ENCODE results near the gene KCTD5. TPM values are rescaled to one million over a fixed set of nuclear protein-coding genes. Genes with fewer than 3 reads are reported as not detected.
"Not testable (repeated sequence)": the region's sequence is repeated elsewhere in the genome, so short reads cannot be mapped to it uniquely, and the experiment has no call there.

Gene KCTD5
- polyA plus RNA-seq, 4 donors: 23.4 to 26.4 (median 24.9) TPM

DNA sequence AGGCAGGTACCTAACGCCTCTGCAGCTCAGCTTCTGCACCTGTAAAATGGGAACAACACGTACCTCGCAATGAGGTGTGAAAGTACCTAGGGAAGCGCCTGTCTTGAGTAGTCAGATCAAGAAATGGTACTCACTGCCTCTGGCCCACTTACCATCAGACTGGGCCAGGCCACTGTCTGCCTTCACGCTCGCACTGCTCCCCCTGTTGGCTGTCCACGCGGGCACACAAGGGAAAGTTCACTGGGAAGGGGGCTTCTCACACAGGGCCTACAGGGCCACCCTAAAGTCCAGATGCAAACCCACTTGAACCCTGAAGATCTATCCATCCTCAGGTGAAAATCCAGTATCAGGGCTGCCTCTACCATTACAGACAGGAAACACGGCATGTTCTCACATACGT lies 11.1 kb upstream of the KCTD5 start:
- not testable (repeated sequence) for DNase-seq (ENCODE audit: low read depth in 4 of 4, low spot score in 3 of 4)

DNA sequence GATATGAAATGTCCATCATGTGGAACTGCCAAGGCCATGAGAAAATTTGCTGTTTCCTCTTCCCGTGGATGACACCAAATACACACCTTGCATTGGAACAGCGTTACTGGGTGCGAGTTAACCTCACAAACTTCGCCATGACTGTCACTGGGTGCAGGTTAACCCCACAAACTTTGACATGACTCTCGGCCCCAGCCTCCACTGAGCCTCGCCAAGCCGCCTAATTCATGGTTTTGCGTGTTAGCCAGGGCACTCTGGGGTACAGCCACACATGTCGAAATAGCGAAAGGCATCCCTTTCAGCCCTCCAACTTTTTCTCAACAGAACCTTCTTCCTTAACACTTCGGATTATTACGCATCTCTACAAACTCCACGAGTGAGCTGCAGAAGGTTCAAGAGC lies 10.6 kb upstream of the KCTD5 start:
- no peak for DNase-seq (ENCODE audit: low read depth in 4 of 4, low spot score in 3 of 4)

DNA sequence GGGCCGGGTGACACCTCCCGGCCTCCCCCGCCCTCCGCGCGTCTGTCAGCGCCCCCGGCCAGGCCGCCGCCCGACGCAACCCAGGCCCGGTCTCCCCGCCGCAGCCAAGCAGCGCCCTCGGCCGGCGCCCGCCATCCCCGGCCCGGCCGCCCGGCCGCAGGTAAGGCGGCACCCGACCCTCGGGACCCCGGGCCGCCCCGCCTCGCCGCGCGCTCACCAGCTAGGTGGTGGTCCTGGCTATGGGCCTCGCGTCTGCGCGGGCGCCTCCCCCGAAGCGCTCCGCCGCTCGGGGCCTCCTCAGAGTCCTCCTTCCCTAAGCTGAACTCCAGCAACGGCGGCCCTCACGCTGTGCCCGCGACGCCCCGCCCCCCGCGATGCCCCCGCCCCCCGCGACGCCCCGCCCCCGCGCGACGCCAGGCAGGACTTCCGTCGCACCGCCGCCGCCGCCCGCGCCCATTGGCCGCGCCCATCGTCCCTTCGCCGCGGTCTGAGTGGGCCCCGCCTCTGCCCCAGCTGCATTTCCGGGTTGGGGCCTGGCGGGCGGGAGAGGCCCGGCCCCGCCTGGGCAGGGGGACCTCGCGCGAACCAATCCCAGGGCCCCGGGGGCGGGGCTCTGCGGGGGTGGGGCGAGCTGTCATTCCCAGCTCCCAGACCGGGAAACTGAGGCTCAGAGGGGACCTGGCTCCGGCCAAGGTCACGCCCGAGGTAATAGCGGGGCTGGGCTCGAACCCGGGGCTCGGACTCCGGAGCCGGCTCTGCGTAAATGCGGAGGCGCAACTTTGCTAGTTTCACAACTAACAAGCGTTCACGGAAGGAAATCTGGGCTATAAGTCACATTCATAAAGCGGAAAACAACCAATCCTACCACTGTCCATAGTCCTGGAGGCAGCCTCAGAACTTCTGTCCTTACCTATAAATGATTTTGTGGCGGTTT lies 9.0 kb upstream of the KCTD5 start:
- peak; percentile 67 to 87 (median 83) for DNase-seq (ENCODE audit: low read depth in 4 of 4, low spot score in 3 of 4)

DNA sequence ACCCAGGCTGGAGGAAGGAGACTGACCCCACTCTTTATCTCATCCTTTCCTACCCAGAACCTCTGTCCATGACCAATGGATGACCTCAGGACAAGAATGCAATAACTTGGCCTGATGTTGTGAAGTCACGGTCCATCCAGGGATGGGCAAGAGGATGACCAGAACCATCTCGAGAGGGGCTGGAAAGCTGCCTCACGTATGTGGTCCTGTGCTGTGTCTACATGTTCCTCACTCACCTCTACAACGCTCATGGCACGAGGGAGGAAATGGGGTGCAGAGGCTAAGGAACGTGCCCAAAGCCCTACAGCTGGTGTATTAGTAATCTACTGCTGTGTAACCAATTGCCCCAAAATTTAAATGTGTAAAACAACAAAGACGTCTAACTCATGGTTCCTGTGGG lies 7.3 kb upstream of the KCTD5 start:
- DNase-seq (ENCODE audit: low read depth in 4 of 4, low spot score in 3 of 4): no peak

DNA sequence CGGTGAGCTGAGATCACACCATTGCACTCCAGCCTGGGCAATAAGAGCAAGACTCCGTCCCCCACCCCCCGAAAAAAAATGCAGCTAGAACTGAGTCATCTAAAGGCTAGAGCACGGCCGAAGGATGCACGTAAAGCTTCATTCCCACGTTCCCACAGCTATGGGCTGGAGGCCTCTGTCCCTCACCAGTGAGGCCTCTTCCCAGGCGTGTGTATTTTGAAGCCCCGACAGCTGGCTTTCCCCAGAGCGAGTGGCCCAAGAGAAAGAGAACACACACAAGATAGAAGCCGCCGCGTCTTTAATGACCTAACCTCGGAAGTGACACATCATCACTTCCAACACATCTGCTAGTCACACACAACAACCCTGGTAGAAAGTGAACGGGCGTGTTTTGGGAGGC lies 6.6 kb upstream of the KCTD5 start:
- no peak for DNase-seq (ENCODE audit: low read depth in 4 of 4, low spot score in 3 of 4)

DNA sequence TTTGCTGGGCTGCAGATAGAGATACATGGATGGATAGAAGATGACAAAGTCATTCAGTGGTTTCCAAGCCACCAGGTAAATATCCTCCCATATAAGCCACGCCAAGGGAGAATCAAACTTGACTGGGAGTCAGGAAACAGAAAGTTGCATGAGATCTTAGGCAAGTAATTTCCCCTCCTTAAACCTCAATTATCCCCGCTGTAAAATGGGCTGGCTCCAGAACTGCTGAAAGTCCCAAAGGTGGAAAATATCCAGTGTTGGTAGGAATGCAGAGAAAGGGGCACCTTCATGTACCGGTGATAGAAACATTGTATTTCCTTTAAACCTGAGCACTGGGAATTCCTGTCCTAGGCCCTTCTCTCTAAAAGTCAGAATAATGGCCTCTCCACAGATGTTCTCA lies 5.4 kb upstream of the KCTD5 start:
- not testable (repeated sequence) for DNase-seq (ENCODE audit: low read depth in 4 of 4, low spot score in 3 of 4)

DNA sequence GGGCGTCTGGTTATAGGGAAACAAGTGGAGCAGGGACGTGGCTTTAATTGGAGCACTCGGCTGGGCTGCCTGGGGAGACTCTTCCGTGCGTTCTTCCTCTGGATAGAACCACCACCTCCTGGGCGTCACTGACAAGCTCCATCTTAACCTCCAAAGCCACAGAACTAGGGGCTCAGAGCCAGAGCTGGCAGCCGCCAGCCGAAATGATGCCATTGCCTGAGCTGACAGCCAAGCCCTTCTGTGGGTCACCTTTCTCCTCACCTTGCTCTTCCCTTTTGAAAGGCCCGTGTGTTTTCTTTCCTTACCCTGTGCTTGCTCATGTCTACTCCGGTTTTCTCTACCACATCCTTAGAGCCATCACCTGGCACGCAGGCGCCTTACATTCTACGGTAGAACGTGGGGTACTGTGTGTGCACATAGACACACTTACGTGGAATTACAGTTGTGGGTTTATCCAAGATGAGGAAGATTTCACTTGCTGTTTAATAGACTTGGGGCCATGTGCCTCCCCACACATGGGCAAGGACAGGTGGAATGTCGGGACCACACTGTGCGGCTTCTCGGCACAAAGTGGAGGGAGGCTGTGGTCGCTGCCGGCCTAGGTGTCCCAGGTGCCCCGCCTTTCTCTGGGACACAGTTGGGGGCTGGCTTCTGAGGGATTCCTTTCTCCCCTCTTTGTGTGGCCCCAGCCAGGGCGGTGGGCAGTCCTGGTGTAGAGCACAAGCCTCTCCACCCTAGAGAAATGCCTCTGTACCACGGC lies 3.9 kb upstream of the KCTD5 start:
- not testable (repeated sequence) for DNase-seq (ENCODE audit: low read depth in 4 of 4, low spot score in 3 of 4)

DNA sequence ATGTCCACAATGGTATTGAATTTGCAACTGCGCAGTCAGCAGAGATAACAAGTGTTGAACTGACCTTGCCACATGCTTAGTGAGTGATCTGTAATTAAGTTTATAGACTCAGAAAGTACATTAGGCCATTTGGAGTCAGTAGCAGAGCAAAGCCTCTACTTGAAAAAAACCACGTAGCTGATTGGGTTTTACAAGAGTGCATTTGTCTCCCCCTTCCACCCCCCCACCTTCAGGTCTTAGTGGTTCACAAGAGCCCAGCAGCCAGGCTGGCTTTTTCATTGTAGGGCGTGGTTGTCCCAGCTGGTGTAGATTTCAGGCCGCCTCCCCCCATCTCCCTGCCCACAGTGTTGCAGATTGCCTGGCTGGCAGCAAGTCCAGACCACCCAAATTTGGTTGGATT lies 2.4 kb upstream of the KCTD5 start:
- not testable (repeated sequence) for DNase-seq (ENCODE audit: low read depth in 4 of 4, low spot score in 3 of 4)

DNA sequence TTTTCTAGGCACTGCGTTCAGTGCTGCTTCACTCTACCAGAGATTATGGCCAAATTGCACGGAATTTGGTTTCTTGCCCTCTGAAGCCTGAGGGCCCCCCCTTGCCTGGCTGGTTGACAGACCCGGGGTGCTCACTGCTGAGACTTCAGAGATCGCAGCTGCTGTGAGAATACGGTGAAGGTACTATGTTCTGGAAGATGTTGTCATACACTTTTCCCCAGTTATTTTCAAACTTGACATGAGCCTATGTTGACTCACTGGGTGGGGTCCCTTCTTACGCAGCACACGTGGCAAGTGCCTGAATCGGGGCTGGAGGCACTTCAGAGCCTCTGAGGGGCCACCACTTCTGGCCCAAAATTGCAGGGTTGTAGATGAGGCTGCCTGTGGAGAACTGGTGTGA lies 2.0 kb upstream of the KCTD5 start:
- not testable (repeated sequence) for DNase-seq (ENCODE audit: low read depth in 4 of 4, low spot score in 3 of 4)

DNA sequence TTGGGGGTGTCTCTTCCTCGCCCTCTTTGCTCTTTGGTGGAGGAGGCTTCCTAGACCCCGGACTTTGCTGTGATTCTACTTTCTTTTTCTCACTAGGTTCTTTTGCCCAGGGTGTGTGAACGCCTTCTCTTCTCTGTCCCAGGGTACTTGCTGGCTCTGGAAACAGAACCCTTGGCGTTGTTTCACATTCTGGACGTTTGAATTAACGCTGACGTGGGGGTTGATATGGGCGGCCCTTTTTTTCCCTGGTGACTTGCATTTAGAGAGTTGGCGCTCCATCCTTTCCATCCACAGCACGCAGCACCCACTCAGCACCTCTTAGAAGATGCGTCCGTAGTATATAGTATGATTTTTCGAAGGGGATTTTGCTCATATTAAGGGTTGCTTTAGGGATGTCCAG lies 718 bp downstream of the KCTD5 start:
- DNase-seq (ENCODE audit: low read depth in 4 of 4, low spot score in 3 of 4): not testable (repeated sequence)

DNA sequence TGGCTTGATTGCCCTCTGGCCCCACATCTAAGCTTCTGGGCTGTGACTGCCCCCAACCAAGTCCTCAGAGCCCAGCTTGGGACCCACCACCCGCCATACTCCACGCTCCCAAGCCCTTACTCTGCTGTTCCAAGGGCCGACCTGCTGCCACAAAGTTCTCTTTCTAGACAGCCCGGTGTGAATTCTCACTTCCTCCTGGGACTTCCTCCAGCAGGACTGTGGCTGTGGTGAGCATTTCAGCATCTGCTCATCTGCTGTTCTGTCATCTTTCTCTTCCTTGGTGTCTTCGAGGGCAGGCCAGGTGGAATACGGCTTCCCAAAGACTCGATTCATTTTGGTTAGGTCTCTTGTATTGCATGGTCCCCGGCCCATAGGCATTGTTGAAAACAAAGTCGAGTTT lies 3.8 kb downstream of the KCTD5 start:
- DNase-seq (ENCODE audit: low read depth in 4 of 4, low spot score in 3 of 4): not testable (repeated sequence)

DNA sequence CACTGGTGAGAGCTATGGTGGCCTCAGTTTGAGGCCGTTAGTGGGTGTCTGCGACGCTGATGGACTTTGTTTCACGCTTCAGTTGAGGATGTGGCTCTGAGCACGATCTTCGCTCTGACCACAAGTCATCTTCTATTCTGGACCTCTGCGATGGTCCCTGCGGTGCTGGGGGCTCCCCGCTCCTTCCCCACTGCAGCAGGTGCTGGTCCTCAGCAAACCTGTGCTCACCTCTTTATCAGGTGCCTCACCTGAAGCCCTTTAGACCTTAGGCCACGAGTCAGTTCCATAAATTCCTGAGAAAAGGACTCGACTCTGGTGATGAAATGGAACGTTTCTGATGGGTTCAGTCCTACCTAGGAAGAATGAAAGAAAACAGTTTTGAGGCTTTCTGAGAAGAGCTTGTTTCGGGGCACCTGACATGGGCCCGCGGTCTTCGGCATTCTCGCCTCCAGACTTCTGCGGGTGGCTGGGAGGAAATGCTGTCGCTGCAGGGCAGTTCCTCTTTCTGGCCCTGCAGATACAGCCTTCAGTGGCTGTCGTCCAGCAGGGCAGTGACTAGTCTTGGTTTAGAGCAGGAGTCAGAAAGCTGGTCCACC lies 4.7 kb downstream of the KCTD5 start:
- no peak for DNase-seq (ENCODE audit: low read depth in 4 of 4, low spot score in 3 of 4)

DNA sequence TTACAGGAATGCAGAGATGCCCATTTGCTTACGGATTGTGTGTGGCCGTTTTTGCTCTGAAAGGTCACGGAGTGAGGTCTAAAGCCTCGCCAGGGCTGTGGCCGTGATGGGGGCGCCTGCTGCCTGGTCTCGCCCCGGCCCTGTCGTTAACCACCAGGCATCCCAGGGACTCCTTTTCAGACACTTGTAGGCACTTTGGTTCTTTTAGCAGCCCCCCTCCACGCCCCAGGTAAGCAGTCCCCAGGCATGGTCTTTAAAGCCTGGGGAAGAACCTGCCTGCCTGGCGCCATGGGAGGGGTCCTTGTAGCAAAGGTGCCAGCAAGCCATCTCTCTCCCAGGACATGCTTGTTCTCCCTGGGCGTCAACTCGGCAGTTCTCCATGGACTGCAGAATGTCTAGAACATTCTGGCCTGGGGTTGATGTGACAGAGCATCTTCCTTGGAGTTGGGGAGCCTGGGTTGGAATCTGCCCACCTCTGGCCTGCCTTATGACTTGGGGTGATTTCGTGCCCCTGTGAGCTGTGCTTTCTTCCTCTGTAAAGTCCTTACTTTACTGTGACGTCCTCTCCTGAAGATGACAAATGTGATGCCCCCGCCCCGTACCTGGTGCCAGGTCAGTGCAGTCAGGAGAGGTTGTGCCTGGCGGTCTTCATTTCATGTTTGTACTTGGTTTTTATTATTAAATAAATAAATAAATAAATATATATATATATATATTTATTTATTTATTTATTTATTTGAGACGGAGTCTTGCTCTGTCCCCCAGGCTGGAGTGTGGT lies 5.4 kb downstream of the KCTD5 start:
- DNase-seq (ENCODE audit: low read depth in 4 of 4, low spot score in 3 of 4): no peak

DNA sequence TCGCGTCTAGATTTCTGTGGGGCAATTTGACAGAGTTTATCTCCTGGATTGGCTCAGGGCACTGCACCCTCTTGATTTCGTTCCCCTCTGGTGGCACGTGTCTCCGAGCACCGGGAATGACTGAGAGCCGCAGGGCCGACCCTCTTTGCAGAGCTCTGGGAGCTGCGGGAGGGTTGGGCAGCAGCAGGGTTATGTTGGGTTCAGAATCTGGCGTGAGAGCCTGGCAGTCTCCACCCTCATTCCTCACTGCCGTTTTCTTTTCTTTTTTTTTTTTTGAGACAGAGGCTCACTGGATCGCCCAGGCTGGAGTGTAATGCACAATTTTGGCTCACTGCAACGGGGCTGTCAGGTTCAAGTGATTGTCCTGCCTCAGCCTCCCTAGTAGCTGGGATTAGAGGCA lies 7.1 kb downstream of the KCTD5 start:
- DNase-seq (ENCODE audit: low read depth in 4 of 4, low spot score in 3 of 4): not testable (repeated sequence)

DNA sequence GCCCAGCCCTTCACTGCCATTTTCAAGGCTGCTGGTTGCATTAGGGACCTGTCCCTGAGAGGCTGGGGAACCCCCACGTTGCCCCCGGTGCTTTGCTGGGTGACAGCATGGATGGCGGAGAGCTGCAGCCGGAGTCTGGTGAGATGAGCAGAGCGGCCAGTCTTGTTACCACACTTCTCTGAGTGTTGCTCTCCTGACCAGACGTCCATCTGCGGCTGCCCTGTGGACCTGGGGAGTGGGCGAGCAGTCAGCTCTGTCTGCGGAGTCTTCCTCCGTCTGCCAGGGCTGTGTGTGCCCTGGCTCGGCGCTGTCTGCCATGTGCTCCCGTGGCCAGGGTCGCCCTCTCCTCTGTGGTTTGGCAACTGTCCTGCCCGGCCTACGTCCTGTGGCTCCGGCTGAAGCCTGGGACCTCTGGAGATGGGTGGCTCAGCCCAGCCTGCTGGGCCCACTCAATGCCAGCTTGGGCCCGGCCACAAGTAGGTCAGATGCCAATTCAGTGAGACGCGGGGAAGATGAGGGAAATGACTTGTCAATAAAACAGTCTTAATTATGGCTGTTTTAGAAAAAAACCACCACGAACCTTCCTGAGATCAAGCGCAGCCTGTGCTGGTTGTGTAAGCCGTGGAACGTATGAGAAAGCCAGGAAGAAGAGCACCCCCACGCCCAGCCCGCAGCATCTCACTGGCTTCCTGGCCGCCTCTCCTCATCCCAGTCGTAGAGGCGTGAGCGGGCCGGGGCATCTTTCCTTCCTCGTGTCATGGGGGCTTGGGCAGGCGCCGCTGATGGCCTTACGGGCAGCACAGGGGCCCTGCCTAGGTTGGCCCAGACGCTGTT lies 7.9 kb downstream of the KCTD5 start:
- DNase-seq (ENCODE audit: low read depth in 4 of 4, low spot score in 3 of 4): no peak

DNA sequence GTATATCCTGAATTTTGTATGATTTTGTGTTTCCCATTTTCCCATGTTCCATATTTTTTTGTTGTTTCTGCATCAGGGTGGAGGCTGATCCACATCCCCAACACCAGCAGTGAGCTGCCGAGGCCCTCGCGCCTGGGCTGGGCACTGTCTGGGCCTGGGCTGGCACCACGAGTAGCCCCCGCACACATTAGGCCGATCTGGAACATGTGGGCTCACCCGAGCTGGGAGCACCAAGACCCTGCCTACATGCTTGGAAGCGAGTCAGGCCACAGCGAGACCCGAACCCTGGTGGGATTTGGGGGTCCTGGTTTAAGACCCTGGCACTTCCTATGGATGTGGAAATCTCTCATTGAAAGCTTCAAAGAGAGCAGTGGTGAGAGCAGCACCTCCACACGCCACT lies 8.5 kb downstream of the KCTD5 start:
- no peak for DNase-seq (ENCODE audit: low read depth in 4 of 4, low spot score in 3 of 4)

DNA sequence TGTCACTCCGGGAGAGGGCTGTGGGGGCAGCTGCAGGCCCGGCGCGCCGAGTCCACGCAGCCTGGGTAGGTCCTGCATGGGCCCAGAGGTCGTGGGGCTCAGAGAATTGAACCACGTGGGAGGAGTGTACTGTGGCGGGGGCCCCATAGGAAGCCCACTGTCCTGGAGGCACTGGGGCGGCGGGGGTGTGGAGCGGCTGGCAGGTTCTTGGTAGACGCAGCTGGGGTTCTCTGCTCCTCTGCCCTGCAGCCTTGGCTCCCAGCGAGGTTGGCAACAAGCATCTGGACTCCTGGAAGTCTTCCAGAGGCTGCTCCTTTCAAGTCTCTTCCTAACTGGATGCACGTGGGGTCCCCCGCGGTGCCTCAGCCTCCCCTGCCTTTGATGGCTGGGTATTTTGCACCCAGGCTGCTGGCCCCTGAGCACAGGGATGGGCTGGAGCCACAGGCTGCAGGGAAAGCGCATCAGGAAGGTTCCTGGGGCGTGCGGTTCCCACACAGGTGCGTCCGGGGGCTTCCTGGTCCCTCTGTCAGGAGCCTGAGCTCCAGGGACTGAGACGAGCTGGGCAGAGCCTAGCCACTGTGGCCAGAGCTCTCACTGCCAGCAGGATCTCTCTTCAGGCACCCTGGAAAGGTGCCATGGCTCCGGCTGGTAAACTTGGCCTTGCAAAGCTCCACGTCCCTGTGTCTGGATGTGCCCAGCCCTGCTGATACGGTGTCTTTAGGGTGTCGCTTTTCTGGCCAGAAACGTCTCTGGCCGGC lies 9.3 kb downstream of the KCTD5 start:
- DNase-seq (ENCODE audit: low read depth in 4 of 4, low spot score in 3 of 4): no peak

DNA sequence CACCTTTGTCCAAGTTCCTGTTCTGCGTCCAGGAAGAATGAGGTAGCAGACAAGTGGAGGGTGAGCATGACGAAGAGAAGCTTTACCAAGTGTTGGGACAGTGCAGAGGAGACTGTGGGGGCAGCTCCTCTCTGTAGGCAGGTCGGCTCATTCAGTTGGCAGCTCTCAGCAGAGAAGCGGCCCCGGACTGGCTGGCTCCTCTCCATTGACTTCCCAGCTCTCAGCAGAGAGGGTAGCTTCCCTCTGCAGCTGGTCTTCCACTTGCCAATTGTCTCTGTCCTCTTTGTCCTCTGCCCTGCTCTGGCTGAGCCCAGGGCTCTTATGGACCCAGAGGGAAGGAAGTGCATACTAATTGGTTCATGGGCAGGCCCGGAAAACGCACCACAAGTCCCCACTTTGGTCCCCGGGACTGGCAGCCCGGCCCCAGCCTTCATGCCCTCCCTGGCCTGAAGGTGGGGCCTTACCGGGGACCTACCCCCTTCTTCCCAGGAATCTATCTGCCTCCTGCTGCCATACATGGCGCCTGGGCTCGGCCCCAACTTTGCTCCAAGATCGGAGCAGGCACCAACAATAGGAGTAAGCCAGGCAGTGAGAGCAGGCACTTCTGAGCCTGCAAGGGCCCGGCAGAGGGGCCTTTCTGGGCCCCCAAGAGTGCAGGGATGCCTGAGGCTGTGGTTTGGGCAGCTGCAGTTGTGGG lies 10.1 kb downstream of the KCTD5 start:
- DNase-seq (ENCODE audit: low read depth in 4 of 4, low spot score in 3 of 4): no peak

Data from right renal pelvis (tissue), 4 donors.